H1 (cell line): Measurements from ENCODE around the gene DNASE2B. TPM values are rescaled to one million over a fixed set of nuclear protein-coding genes. Genes with fewer than 3 reads are reported as not detected.

Experiments used
- CTCF ChIA-PET: fragments of 300-600 bp; sonication (Branson Sonifier 250); formaldehyde crosslinking; loops from one replicate; lab custom pipeline; 2021; ENCODE audit not compliant: partially characterized antibody; lab: Charles Lee
- POLR2A ChIA-PET: fragments of 300-600 bp; sonication (Branson Sonifier 250); formaldehyde crosslinking; loops from one replicate; lab custom pipeline; 2021; ENCODE audit warnings: inconsistent platforms; ENCODE audit not compliant: partially characterized antibody; lab: Charles Lee
- DNase-seq, 2 experiments: peaks; one replicate each; pipeline versions ENCODE4 v3.0.0 to v3.0.0-alpha.2; 2010 to 2022; ENCODE audit warnings: low spot score in 2 of 2, low read depth in 1 of 2, mixed read lengths in 1 of 2
- FAIRE-seq: peaks from 2 replicates; lab custom pipeline; 2011; peaks lifted over from hg19 to GRCh38; lab: Jason Lieb, UNC
- H2AFZ ChIP-seq: 2 replicates; pipeline ENCODE4 v1.8.1; 2012; ENCODE audit warnings: low read length, inconsistent platforms
- H2AK5ac ChIP-seq: 2 replicates; pipeline ENCODE4 v1.6.1; 2013; ENCODE audit warnings: low read depth, low read length
- H2BK120ac ChIP-seq: replicated peaks from 2 replicates; pipeline ENCODE3; 2013; ENCODE audit warnings: low read depth, low read length, inconsistent platforms
- H2BK12ac ChIP-seq: 2 replicates; pipeline ENCODE4 v1.6.1; 2013; ENCODE audit warnings: low read depth, low read length
- H2BK15ac ChIP-seq: 2 replicates; pipeline ENCODE4 v1.6.1; 2013; ENCODE audit warnings: low read length
- H2BK20ac ChIP-seq: 2 replicates; pipeline ENCODE4 v1.6.1; 2013; ENCODE audit warnings: low read length
- H2BK5ac ChIP-seq: 2 replicates; pipeline ENCODE4 v1.6.1; 2013; ENCODE audit warnings: low read depth, low read length
- H3K14ac ChIP-seq: 2 replicates; pipeline ENCODE4 v1.6.1; 2013; ENCODE audit warnings: inconsistent platforms; ENCODE audit not compliant: insufficient read length
- H3K18ac ChIP-seq: 2 replicates; pipeline ENCODE4 v1.6.1; 2013; ENCODE audit warnings: low read length; ENCODE audit errors: extremely low read depth
- H3K23ac ChIP-seq: 2 replicates; pipeline ENCODE4 v1.6.1; 2013; ENCODE audit warnings: inconsistent platforms; ENCODE audit not compliant: insufficient read length
- H3K23me2 ChIP-seq: 2 replicates; pipeline ENCODE4 v1.6.1; 2013; ENCODE audit warnings: low read depth, low read length
- H3K27ac ChIP-seq: 2 replicates; pipeline ENCODE4 v1.6.1; 2011; ENCODE audit warnings: low read depth, low read length, inconsistent platforms
- H3K27me3 ChIP-seq, 4 experiments: replicated peaks in 1 of 4; 1 replicate in 1 of 4; 2 replicates in 3 of 4; pipeline versions ENCODE4 v1.6.1 to v1.8.1; 2011 to 2013; ENCODE audit warnings: low read length in 3 of 4, mild to moderate bottlenecking in 3 of 4, inconsistent platforms in 2 of 4, mixed read lengths in 2 of 4, moderate library complexity in 1 of 4; ENCODE audit not compliant: control insufficient read depth in 3 of 4, insufficient read depth in 3 of 4; ENCODE audit errors: extremely low read depth in 1 of 4
- H3K36me3 ChIP-seq, 4 experiments: 2 replicates each; pipeline versions ENCODE4 v1.6.1 to v1.8.1; 2011 to 2013; ENCODE audit warnings: mild to moderate bottlenecking in 4 of 4, low read length in 3 of 4, moderate library complexity in 2 of 4, control low read depth in 1 of 4, inconsistent platforms in 1 of 4; ENCODE audit not compliant: insufficient read depth in 4 of 4, control insufficient read depth in 2 of 4
- H3K4ac ChIP-seq: replicated peaks from 2 replicates; pipeline ENCODE3; 2013; ENCODE audit warnings: low read length, low read depth, mixed read lengths, inconsistent platforms; ENCODE audit not compliant: insufficient read length
- H3K4me1 ChIP-seq, 4 experiments: replicated peaks in 1 of 4; 1 replicate in 1 of 4; 2 replicates in 3 of 4; pipeline versions ENCODE4 v1.6.1 to v1.8.1; 2011 to 2013; ENCODE audit warnings: low read length in 3 of 4, inconsistent platforms in 2 of 4, mixed read lengths in 1 of 4; ENCODE audit not compliant: insufficient read depth in 4 of 4, control insufficient read depth in 3 of 4
- H3K4me2 ChIP-seq, 2 experiments: 2 replicates each; pipeline versions ENCODE4 v1.6.1 to v1.8.1; 2011 to 2013; ENCODE audit warnings: low read depth in 2 of 2, low read length in 2 of 2, control low read depth in 1 of 2, inconsistent platforms in 1 of 2, mild to moderate bottlenecking in 1 of 2; ENCODE audit not compliant: insufficient read depth in 1 of 2
- H3K4me3 ChIP-seq, 4 experiments: fragments of 200-600, 300-600 bp in 1 of 4; sonication (generic), shearing (Covaris generic), sonication (Bioruptor Twin) in 1 of 4; 2 replicates each; pipeline versions ENCODE4 v1.5.1 to v1.8.1; 2011 to 2016; ENCODE audit warnings: low read length in 4 of 4, low read depth in 3 of 4, control low read depth in 2 of 4, inconsistent platforms in 2 of 4, mild to moderate bottlenecking in 2 of 4, mixed read lengths in 1 of 4, moderate library complexity in 1 of 4; ENCODE audit not compliant: insufficient read depth in 2 of 4; ENCODE audit errors: extremely low read depth in 1 of 4
- H3K56ac ChIP-seq: replicated peaks from 2 replicates; pipeline ENCODE3; 2013; ENCODE audit warnings: low read depth, mild to moderate bottlenecking, mixed read lengths, low read length, inconsistent platforms; ENCODE audit not compliant: insufficient read length
- H3K79me1 ChIP-seq: 2 replicates; pipeline ENCODE4 v1.6.1; 2013; ENCODE audit warnings: low read depth, low read length, control low read depth
- H3K79me2 ChIP-seq, 2 experiments: 2 replicates each; pipeline versions ENCODE4 v1.6.1 to v1.8.1; 2012 to 2013; ENCODE audit warnings: low read length in 2 of 2, mild to moderate bottlenecking in 2 of 2, inconsistent platforms in 1 of 2; ENCODE audit not compliant: insufficient read depth in 2 of 2, control insufficient read depth in 1 of 2
- H3K9ac ChIP-seq, 4 experiments: replicated peaks in 1 of 4; 1 replicate in 1 of 4; 2 replicates in 3 of 4; pipeline versions ENCODE4 v1.6.1 to v1.8.1; 2011 to 2013; ENCODE audit warnings: low read depth in 3 of 4, low read length in 3 of 4, control low read depth in 2 of 4, mild to moderate bottlenecking in 2 of 4, moderate library complexity in 2 of 4, inconsistent platforms in 1 of 4; ENCODE audit errors: extremely low read depth in 1 of 4
- H3K9me3 ChIP-seq, 2 experiments: 2 replicates each; pipeline versions ENCODE4 v1.6.1 to v1.8.1; 2012 to 2013; ENCODE audit warnings: mild to moderate bottlenecking in 2 of 2, moderate library complexity in 2 of 2, control low read depth in 1 of 2, inconsistent platforms in 1 of 2, low read depth in 1 of 2, low read length in 1 of 2, mixed read lengths in 1 of 2; ENCODE audit not compliant: insufficient read depth in 2 of 2
- H4K20me1 ChIP-seq, 2 experiments: replicated peaks in 1 of 2; 2 replicates each; pipeline versions ENCODE3 to v1.8.1; 2011 to 2013; ENCODE audit warnings: inconsistent platforms in 2 of 2, low read length in 2 of 2, mild to moderate bottlenecking in 1 of 2; ENCODE audit not compliant: insufficient read depth in 2 of 2, control insufficient read depth in 1 of 2
- H4K5ac ChIP-seq: 2 replicates; pipeline ENCODE4 v1.6.1; 2013; ENCODE audit warnings: low read length, low read depth, mixed read lengths, inconsistent platforms; ENCODE audit not compliant: insufficient read length
- H4K8ac ChIP-seq: 2 replicates; pipeline ENCODE4 v1.8.0; 2013; ENCODE audit warnings: mild to moderate bottlenecking, moderate library complexity, low read length, inconsistent platforms; ENCODE audit not compliant: insufficient read depth; ENCODE audit errors: extremely low read depth
- H4K91ac ChIP-seq: replicated peaks from 2 replicates; pipeline ENCODE3; 2013; ENCODE audit warnings: low read length, mixed read lengths, inconsistent platforms; ENCODE audit not compliant: insufficient read length
- CBX5 ChIP-seq: fragments of 300-800, 300-1000 bp; sonication (generic); IDR thresholded peaks from 2 replicates; pipeline ENCODE4 v1.7.1; 2016; ENCODE audit warnings: antibody characterized with exemption, low read length, low read depth
- CBX8 ChIP-seq: fragments of 300-800, 300-1000 bp; sonication (generic); IDR thresholded peaks from 2 replicates; pipeline ENCODE4 v1.7.1; 2016; ENCODE audit warnings: low read depth, low read length, borderline replicate concordance
- CEBPB ChIP-seq: IDR thresholded peaks from 2 replicates; pipeline ENCODE4 v1.6.1; 2012; ENCODE audit warnings: low read depth, low read length
- FOSL1 ChIP-seq: IDR thresholded peaks from 2 replicates; pipeline ENCODE4 v1.6.1; 2011; ENCODE audit warnings: mild to moderate bottlenecking, low read depth, low read length, moderate library complexity; ENCODE audit not compliant: insufficient read depth
- HDAC6 ChIP-seq: IDR thresholded peaks from one replicate; pipeline ENCODE4 v1.7.1; 2012; ENCODE audit warnings: low read depth, mild to moderate bottlenecking, inconsistent platforms, low read length, moderate library complexity
- JUN ChIP-seq: IDR thresholded peaks from 2 replicates; pipeline ENCODE4 v1.6.1; 2011; ENCODE audit warnings: low read depth, mild to moderate bottlenecking, improper control_type of control experiment, low read length
- MAFK ChIP-seq: IDR thresholded peaks from 2 replicates; pipeline ENCODE4 v1.6.1; 2012; ENCODE audit warnings: low read depth, mild to moderate bottlenecking, improper control_type of control experiment, low read length
- NANOG ChIP-seq: IDR thresholded peaks from 2 replicates; pipeline ENCODE4 v1.6.1; 2011; ENCODE audit warnings: low read length, low read depth, mild to moderate bottlenecking, inconsistent platforms; ENCODE audit not compliant: insufficient read depth, poor library complexity, severe bottlenecking
- POU5F1 ChIP-seq: IDR thresholded peaks from 2 replicates; pipeline ENCODE4 v1.6.1; 2011; ENCODE audit warnings: low read depth, mild to moderate bottlenecking, low read length, moderate library complexity
- RAD21 ChIP-seq, 2 experiments: IDR thresholded peaks in 1 of 2; conservative IDR thresholded peaks in 1 of 2; 2 replicates each; pipeline ENCODE4 v1.6.1; 2011; ENCODE audit warnings: low read depth in 2 of 2, low read length in 2 of 2, improper control_type of control experiment in 1 of 2, inconsistent platforms in 1 of 2, mild to moderate bottlenecking in 1 of 2, moderate library complexity in 1 of 2
- RNF2 ChIP-seq: fragments of 200-900, 300-1000 bp; sonication (generic); IDR thresholded peaks from 2 replicates; pipeline ENCODE4 v1.7.1; 2016; ENCODE audit warnings: borderline replicate concordance, low read depth, mild to moderate bottlenecking, antibody characterized with exemption, low read length; ENCODE audit not compliant: poor library complexity, severe bottlenecking; ENCODE audit errors: missing control alignments
- SP2 ChIP-seq: IDR thresholded peaks from 2 replicates; pipeline ENCODE4 v1.6.1; 2012; ENCODE audit warnings: mild to moderate bottlenecking, low read length, inconsistent platforms
- TAF7 ChIP-seq: optimal IDR thresholded peaks from 2 replicates; pipeline ENCODE3; 2011; ENCODE audit warnings: low read depth, mild to moderate bottlenecking, inconsistent platforms, low read length, moderate library complexity, borderline replicate concordance
- WGBS, 2 experiments: shearing (Covaris generic) in 1 of 2; methylation state at CpG; one replicate each; pipeline versions ENCODE4 v1.1.6 to v1.1.7; 2013 to 2015; ENCODE audit warnings: low lambda C conversion rate in 2 of 2, mixed read lengths in 2 of 2, inconsistent platforms in 1 of 2, low coverage in 1 of 2, missing lambda C conversion rate in 1 of 2; ENCODE audit not compliant: insufficient replicate concordance in 2 of 2, insufficient coverage in 1 of 2, insufficient read length in 1 of 2; ENCODE audit errors: extremely low coverage in 1 of 2, missing lambda C conversion rate in 1 of 2; 5-methylcytosine and 5-hydroxymethylcytosine counted together
- polyA plus RNA-seq, 7 experiments: library from polyadenylated mRNA; depleted of rRNA in 3 of 7; stranded (reverse) in 5 of 7; unstranded in 2 of 7; fragments of >200 nt in 5 of 7; fragments of 200-250 nt in 2 of 7; gene quantifications; 1 replicate in 5 of 7; 2 replicates in 1 of 7; 4 replicates in 1 of 7; pipeline versions ENCODE4 v1.2.1 to v1.2.3, GENCODE V29; 2011 to 2013; ENCODE audit warnings: missing spikeins in 2 of 7, mixed read lengths in 2 of 7
- total RNA-seq: library from RNA; stranded (reverse); fragmentation: NEBNext Ultra II Directional; extraction: Animal tissue kit (Norgen Biotek cat#: 25700); gene quantifications from 2 replicates; pipeline ENCODE4 v1.2.1, GENCODE V29; 2021

Gene DNASE2B
- total and polyA plus RNA-seq, 2 of the 8 experiments (the other 6 are each of a cell fraction or from before 2014, with no cell fraction given) = not detected

DNA sequence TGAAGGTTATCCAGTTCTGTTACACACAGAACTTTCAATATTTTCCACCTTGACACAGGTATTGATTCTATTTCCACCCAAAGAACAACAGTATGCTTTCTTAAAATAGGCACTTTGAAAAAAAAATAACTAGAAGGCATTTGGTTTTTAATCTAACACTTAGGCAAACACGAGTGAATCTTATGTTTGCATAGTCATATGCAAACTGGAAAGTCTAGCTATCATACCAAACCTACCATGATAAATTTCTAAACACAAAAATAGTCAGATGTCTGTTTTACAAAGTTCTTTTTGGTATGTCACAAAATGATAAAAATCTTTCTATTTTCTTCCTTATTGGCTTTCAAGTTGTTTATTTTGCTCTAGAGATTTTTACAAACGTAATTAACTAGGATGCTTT is 11.6 kb downstream of the DNASE2B start:
- H3K27ac ChIP-seq = no peak overlapping the region
- CTCF ChIA-PET = no interaction called here
- POLR2A ChIA-PET = no interaction called here
- H2BK120ac ChIP-seq = no peak overlapping the region
- no peak overlapping the region for H2BK5ac ChIP-seq
- H4K5ac ChIP-seq = no peak overlapping the region
- TF ChIP-seq JUN (no peak), FOSL1 (no peak), SP2 (no peak), CBX8 (no peak), CEBPB (no peak), CBX5 (no peak), HDAC6 (no peak), MAFK (no peak), RNF2 (no peak), RAD21 (IDR thresholded peaks at IDR 0.05 in 1 of 2, conservative IDR thresholded peaks at IDR 0.05 in 1 of 2; ENCODE audit: low read depth in 2 of 2, low read length in 2 of 2) (no peak), POU5F1 (no peak), TAF7 (no peak), NANOG (no peak)
- no peak overlapping the region for H2BK12ac ChIP-seq
- no peak overlapping the region for H4K8ac ChIP-seq
- no peaks in the 10 kb centered on the region for H3K36me3 ChIP-seq
- no peaks in the 10 kb centered on the region for H3K4me1 ChIP-seq
- no peak overlapping the region for H3K9ac ChIP-seq
- no peak overlapping the region for H3K14ac ChIP-seq
- H3K18ac ChIP-seq = no peak overlapping the region
- no peaks in the 10 kb centered on the region for H3K9me3 ChIP-seq
- no peak for FAIRE-seq
- no peaks in the 10 kb centered on the region for H3K79me1 ChIP-seq
- WGBS, 2 experiments = 84% methylated on average over 2 of the region's 2 CpGs; no CpG with 5 or more reads in 1 of the 2 experiments
- no peak overlapping the region for H3K56ac ChIP-seq
- H3K4me2 ChIP-seq = no peak overlapping the region
- DNase-seq = no peak
- H3K27me3 ChIP-seq = no peaks in the 10 kb centered on the region
- no peak overlapping the region for H3K23ac ChIP-seq
- H2AK5ac ChIP-seq = no peak overlapping the region
- H2BK15ac ChIP-seq = no peak overlapping the region
- H2BK20ac ChIP-seq = no peak overlapping the region
- no peak overlapping the region for H3K4ac ChIP-seq
- no peak overlapping the region for H4K91ac ChIP-seq
- H3K4me3 ChIP-seq = no peak overlapping the region
- no peaks in the 10 kb centered on the region for H3K79me2 ChIP-seq
- H2AFZ ChIP-seq = no peak overlapping the region
- H4K20me1 ChIP-seq = no peaks in the 10 kb centered on the region
- no peaks in the 10 kb centered on the region for H3K23me2 ChIP-seq
